ENCODE measurements around the gene ZMYM3.
"Not testable (repeated sequence)": the region's sequence is repeated elsewhere in the genome, so short reads cannot be mapped to it uniquely, and the experiment has no call there.

Gene ZMYM3

GRCh38 chrX:71281300-71281699 lies 27.4 kb upstream of the ZMYM3 start:
- not testable (repeated sequence) for DNase-seq (ENCODE audit: low spot score in 2 of 2); H3K27ac Mint-ChIP-seq; H3K27me3 Mint-ChIP-seq; H3K4me1 Mint-ChIP-seq; H3K36me3 Mint-ChIP-seq; H3K4me3 Mint-ChIP-seq; H3K9me3 Mint-ChIP-seq; ATAC-seq (ENCODE audit: low read depth)

DNA sequence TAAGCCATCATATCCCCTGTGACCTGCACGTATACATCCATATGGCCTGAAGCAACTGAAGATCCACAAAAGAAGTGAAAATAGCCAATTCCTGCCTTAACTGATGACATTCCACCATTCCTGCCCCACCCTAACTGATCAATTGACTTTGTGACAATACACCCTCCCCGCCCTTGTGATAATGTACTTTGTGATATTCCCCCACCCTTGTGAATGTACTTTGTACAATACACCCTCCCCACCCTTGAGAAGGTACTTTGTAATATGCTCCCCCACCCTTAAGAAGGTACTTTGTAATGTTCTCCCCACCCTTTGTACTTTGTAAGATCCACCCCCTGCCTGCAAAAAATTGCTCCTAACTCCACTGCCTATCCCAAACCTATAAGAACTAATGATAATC lies 18.4 kb upstream of the ZMYM3 start:
- DNase-seq (ENCODE audit: low spot score in 2 of 2); H3K36me3 Mint-ChIP-seq; H3K27ac Mint-ChIP-seq; H3K4me3 Mint-ChIP-seq; H3K27me3 Mint-ChIP-seq; H3K4me1 Mint-ChIP-seq; ATAC-seq (ENCODE audit: low read depth); H3K9me3 Mint-ChIP-seq: not testable (repeated sequence)

DNA sequence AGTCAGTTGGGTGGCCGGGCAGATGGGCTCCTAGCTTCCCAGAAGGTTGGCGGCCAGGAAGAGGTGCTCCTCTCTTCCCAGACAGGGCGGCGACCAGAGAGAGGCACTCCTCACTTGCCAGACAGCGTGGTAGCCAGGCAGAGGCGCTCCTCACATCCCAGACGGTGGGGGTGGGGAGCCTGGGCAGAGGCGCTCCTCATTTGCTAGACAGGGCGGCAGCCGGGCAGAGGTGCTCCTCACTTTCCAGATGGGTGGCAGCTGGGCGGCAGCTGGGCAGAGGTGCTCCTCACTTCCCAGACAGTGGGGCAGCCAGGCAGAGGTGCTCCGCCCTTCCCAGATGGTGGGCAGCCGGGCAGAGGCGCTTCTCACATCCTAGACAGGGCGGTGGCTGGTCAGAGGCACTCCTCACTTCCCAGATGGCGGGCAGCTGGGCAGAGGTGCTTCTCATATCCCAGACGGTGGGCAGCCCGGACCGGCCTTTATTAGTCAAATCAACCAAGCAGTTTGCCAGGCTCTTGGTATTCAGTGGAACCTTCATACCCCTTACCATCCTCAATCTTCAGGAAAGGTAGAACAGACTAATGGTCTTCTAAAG lies 16.0 kb upstream of the ZMYM3 start:
- Mint-ChIP-seq H3K9me3 (no peaks in the 10 kb centered on the region), H3K36me3 (peaks cover 2% of the 10 kb centered on the region), H3K4me3 (no peak overlapping the region), H3K27ac (no peak overlapping the region), H3K27me3 (no peaks in the 10 kb centered on the region), H3K4me1 (no peaks in the 10 kb centered on the region)
- DNase-seq (ENCODE audit: low spot score in 2 of 2) (no peak), ATAC-seq (ENCODE audit: low read depth) (no peak)

DNA sequence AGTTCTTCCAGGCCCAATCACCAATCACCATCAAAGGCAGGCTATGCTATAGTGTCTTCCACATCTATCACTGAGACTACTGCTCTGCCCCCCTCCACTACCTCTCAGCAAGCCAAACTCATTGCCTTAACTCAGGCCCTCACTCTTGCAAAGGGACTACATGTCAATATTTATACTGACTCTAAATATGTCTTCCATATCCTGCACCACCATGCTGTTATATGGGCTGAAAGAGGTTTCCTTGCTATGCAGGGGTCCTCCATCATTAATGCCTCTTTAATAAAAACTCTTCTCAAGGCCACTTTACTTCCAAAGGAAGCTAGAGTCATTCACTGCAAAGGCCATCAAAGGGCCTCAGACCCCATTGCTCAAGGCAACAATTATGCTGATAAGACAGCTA lies 14.7 kb upstream of the ZMYM3 start:
- not testable (repeated sequence) for DNase-seq (ENCODE audit: low spot score in 2 of 2); H3K27me3 Mint-ChIP-seq; H3K27ac Mint-ChIP-seq; H3K36me3 Mint-ChIP-seq; ATAC-seq (ENCODE audit: low read depth); H3K4me3 Mint-ChIP-seq; H3K9me3 Mint-ChIP-seq; H3K4me1 Mint-ChIP-seq

DNA sequence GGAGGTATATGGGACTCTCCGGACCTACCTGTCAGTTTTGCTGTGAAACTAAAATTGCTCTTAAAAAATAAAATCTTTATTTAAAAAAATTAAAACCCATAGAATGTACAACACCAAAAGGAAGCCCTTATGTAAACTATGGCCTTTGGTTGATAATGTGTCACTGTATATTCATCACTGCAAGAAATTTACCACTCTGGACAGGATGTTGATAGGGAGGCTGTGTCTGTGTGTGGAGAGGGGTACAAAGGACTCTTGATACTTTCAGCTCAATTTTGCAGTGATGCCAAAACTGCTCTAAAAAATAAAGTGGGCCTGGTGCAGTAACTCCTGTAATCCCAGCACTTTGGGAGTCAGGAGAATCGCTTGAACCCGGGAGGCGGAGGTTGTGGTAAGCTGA lies 2.9 kb upstream of the ZMYM3 start:
- H3K36me3 Mint-ChIP-seq: peaks cover 3% of the 10 kb centered on the region
- H3K9me3 Mint-ChIP-seq: no peaks in the 10 kb centered on the region
- DNase-seq (ENCODE audit: low spot score in 2 of 2): no peak
- no peak overlapping the region for H3K27ac Mint-ChIP-seq
- H3K4me1 Mint-ChIP-seq: peaks cover 15% of the 10 kb centered on the region
- no peak for ATAC-seq (ENCODE audit: low read depth)
- no peak overlapping the region for H3K4me3 Mint-ChIP-seq
- H3K27me3 Mint-ChIP-seq: no peaks in the 10 kb centered on the region

- no peaks in the 10 kb centered on the region for H3K27me3 Mint-ChIP-seq
- H3K27ac Mint-ChIP-seq: peak overlapping the region; percentile 95
- peak overlapping the region; percentile 99 for H3K4me3 Mint-ChIP-seq
- DNase-seq (ENCODE audit: low spot score in 2 of 2) (no peak), ATAC-seq (ENCODE audit: low read depth) (no peak)
- peaks cover 3% of the 10 kb centered on the region for H3K36me3 Mint-ChIP-seq
- H3K4me1 Mint-ChIP-seq: peaks cover 15% of the 10 kb centered on the region
- H3K9me3 Mint-ChIP-seq: no peaks in the 10 kb centered on the region
These were observed 2.1 kb upstream of the ZMYM3 start for GRCh38 chrX:71256051-71256450.

DNA sequence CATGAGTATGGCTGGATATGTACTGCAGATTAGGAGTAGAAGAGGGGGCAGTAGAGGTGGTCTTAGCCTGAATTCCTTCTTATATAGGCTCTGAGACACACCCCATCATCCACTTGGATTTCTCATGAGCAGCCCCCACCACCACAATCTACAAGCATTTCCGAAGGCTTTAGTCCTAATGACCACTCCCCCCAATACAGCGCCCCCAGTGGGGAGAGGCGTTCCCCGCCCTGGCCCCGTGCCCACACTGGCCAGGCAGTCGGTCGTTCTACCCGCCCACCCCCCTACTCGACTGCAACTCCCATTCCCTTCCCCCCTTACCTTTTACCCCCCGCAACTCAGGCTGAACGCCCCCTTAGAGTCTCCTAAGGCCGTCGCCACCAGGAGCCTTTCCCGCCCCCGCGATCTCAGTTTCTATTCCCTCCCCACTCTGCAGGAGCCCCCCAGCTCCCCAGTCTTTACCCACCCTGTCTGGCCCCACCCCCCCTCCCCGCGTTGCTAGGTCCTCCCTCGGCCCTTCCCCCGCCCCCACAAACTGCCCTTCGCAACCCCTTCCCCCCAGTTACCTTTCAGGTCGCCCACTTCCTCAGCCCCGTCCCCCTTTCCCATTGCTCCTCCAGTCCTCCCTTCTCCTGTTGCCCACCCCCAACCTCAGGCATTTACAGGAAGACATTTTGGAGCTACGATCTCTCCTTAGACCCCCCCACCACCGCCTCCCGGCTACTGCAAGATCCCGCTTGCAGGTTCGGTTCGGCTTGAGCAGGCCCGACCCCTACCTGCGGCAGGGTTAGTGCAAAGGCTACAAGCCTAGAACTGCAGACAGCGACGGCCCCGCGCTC lies 468 bp downstream of the ZMYM3 start:
- peak; percentile 3 to 32 for DNase-seq (ENCODE audit: low spot score in 2 of 2)
- Mint-ChIP-seq H3K9me3 (no peaks in the 10 kb centered on the region), H3K27ac (peak overlapping the region; percentile 95), H3K27me3 (no peaks in the 10 kb centered on the region), H3K4me3 (peak overlapping the region; percentile 99), H3K36me3 (peaks cover 6% of the 10 kb centered on the region), H3K4me1 (peaks cover 15% of the 10 kb centered on the region)
- ATAC-seq (ENCODE audit: low read depth): no peak

DNA sequence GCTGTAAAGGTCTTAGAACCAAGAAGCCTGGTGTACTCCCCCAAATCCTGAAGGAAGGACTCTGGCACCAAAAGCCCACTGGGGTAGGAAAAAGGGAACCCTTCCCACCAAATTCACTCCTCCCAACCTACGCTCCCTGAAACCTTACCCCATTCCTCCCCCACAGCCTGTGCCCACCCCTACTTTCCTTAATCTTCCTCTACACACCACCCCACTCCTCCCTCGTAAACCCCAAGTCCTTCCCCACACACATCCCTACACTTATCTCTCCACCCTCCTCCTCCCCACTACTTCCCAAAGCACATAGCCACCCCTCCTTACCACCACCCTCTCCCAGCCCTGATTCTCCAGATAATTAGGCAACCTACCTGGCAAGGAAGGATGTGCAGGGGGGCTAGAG lies 1.7 kb downstream of the ZMYM3 start:
- Mint-ChIP-seq H3K36me3 (peaks cover 11% of the 10 kb centered on the region), H3K4me1 (peaks cover 15% of the 10 kb centered on the region), H3K9me3 (no peaks in the 10 kb centered on the region), H3K27ac (no peak overlapping the region), H3K27me3 (no peaks in the 10 kb centered on the region), H3K4me3 (no peak overlapping the region)
- ATAC-seq (ENCODE audit: low read depth): no peak
- DNase-seq (ENCODE audit: low spot score in 2 of 2): no peak

DNA sequence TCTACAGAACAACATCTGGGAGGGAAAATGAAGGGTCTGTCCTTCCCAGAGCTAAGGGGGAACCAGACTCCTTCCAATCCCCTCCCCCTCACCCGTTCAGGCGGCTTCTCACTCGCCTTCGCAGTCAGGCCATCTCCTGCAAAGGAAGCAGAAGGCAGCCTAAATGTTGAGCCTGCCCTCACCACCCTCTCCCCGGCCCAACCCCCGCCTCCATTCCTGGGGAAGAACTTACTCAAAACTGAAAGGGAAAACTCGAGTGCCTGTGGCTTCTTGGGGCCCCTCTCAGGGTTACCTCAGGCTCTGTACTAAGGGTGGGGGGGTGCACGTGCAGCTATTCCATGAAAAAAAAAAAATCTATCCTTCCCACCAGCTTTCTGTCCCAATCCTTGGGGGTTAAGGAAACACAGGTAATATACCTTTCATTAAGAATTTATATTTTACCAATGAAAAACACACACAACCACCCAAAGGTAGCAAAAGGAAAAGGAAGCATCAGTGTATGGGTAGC lies 2.4 kb downstream of the ZMYM3 start:
- H3K9me3 Mint-ChIP-seq: no peaks in the 10 kb centered on the region
- no peak overlapping the region for H3K27ac Mint-ChIP-seq
- ATAC-seq (ENCODE audit: low read depth) (no peak), DNase-seq (ENCODE audit: low spot score in 2 of 2) (no peak)
- H3K27me3 Mint-ChIP-seq: no peaks in the 10 kb centered on the region
- H3K4me3 Mint-ChIP-seq: no peak overlapping the region
- H3K36me3 Mint-ChIP-seq: peaks cover 13% of the 10 kb centered on the region
- peaks cover 15% of the 10 kb centered on the region for H3K4me1 Mint-ChIP-seq

GRCh38 chrX:71250841-71251240 lies 3.1 kb downstream of the ZMYM3 start:
- H3K27ac Mint-ChIP-seq: no peak overlapping the region
- ATAC-seq (ENCODE audit: low read depth) (no peak), DNase-seq (ENCODE audit: low spot score in 2 of 2) (no peak)
- peaks cover 15% of the 10 kb centered on the region for H3K36me3 Mint-ChIP-seq
- H3K9me3 Mint-ChIP-seq: no peaks in the 10 kb centered on the region
- no peaks in the 10 kb centered on the region for H3K27me3 Mint-ChIP-seq
- H3K4me3 Mint-ChIP-seq: no peak overlapping the region
- peaks cover 14% of the 10 kb centered on the region for H3K4me1 Mint-ChIP-seq

- ATAC-seq (ENCODE audit: low read depth): no peak
- Mint-ChIP-seq H3K36me3 (peaks cover 27% of the 10 kb centered on the region), H3K4me1 (no peaks in the 10 kb centered on the region), H3K4me3 (no peak overlapping the region), H3K9me3 (no peaks in the 10 kb centered on the region), H3K27ac (no peak overlapping the region), H3K27me3 (no peaks in the 10 kb centered on the region)
- no peak for DNase-seq (ENCODE audit: low spot score in 2 of 2)
These were observed 8.8 kb downstream of the ZMYM3 start for GRCh38 chrX:71245159-71245558.

DNA sequence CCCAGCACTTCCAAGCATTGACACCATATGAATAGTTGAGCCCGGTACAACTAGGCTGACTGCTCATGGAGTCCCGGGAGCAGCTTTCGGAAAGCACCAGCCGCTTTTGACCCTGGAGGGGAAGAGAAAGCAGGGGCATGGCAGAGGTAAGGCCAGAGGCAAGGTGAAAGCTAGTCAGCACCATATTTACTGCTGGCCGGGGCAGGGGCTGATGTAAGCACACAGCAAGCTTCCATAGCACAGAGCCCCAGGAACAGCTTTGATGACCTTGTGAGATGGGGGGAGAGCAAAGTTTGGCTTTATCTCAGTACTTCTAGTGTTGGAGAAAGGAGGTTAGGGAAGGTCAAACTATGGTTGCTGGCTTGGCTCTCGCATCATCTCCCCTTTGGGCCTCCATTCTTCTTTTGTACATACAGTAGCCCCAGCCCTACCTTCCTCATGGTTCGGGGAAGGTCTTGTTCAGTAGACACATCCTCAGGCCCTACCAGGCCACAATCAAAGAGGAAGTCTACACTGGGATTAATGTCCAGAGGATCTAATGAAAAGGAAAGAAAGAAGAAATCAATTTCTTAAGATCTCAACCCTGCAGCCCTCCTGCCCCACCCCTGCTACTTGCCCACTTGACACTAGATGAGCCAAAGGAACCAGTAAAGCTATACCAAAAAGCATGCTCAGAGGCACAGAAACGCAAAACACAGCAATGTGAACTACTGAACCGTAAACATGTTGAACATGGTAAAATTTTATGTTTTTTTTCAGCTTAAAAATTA lies 9.4 kb downstream of the ZMYM3 start:
- no peaks in the 10 kb centered on the region for H3K27me3 Mint-ChIP-seq
- ATAC-seq (ENCODE audit: low read depth) (no peak), DNase-seq (ENCODE audit: low spot score in 2 of 2) (no peak)
- H3K4me1 Mint-ChIP-seq: no peaks in the 10 kb centered on the region
- no peaks in the 10 kb centered on the region for H3K9me3 Mint-ChIP-seq
- H3K4me3 Mint-ChIP-seq: no peak overlapping the region
- peaks cover 32% of the 10 kb centered on the region for H3K36me3 Mint-ChIP-seq
- H3K27ac Mint-ChIP-seq: no peak overlapping the region

- Mint-ChIP-seq H3K9me3 (no peaks in the 10 kb centered on the region), H3K4me3 (no peak overlapping the region), H3K36me3 (peaks cover 20% of the 10 kb centered on the region), H3K27me3 (no peaks in the 10 kb centered on the region), H3K27ac (no peak overlapping the region), H3K4me1 (no peaks in the 10 kb centered on the region)
- ATAC-seq (ENCODE audit: low read depth) (no peak), DNase-seq (ENCODE audit: low spot score in 2 of 2) (no peak)
These were observed 12.6 kb downstream of the ZMYM3 start for GRCh38 chrX:71241301-71241700.

DNA sequence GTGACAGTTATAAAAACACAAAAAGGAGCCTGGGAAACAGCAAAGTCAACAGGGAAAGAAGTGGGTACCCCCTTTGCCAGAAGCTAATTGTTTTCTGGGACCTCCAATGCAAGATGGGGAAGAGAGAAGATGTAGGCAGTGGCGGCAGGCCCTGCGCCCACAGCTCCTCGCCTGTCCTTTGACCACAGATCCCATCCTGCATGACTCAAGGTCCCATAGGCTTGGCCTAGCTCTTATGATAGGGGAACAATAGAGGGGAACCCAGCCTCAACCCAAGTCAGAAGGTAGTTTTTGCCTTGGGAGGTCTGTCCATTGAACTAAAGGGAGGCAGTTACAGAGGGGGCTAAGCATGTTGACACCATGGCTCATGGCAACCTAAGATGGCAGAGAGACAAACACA lies 14.2 kb downstream of the ZMYM3 start:
- peaks cover 15% of the 10 kb centered on the region for H3K36me3 Mint-ChIP-seq
- H3K27me3 Mint-ChIP-seq: no peaks in the 10 kb centered on the region
- H3K9me3 Mint-ChIP-seq: no peaks in the 10 kb centered on the region
- H3K4me1 Mint-ChIP-seq: peaks cover 4% of the 10 kb centered on the region
- ATAC-seq (ENCODE audit: low read depth) (no peak), DNase-seq (ENCODE audit: low spot score in 2 of 2) (no peak)
- H3K27ac Mint-ChIP-seq: no peak overlapping the region
- H3K4me3 Mint-ChIP-seq: no peak overlapping the region

All from memory B cell (primary cell).